Ramos (cell line): Measurements from ENCODE around the gene TTC33.
"Not testable (repeated sequence)": the region's sequence is repeated elsewhere in the genome, so short reads cannot be mapped to it uniquely, and the experiment has no call there.

Experiments used
- in situ Hi-C: fragments of 300-500 bp; cut with MboI; formaldehyde crosslinking; loops from one replicate; pipeline ENCODE4 v1.14.3; 2022; ENCODE audit warnings: low sequenced_read_pairs; ENCODE audit not compliant: unreplicated experiment

The TTC33 gene

DNA sequence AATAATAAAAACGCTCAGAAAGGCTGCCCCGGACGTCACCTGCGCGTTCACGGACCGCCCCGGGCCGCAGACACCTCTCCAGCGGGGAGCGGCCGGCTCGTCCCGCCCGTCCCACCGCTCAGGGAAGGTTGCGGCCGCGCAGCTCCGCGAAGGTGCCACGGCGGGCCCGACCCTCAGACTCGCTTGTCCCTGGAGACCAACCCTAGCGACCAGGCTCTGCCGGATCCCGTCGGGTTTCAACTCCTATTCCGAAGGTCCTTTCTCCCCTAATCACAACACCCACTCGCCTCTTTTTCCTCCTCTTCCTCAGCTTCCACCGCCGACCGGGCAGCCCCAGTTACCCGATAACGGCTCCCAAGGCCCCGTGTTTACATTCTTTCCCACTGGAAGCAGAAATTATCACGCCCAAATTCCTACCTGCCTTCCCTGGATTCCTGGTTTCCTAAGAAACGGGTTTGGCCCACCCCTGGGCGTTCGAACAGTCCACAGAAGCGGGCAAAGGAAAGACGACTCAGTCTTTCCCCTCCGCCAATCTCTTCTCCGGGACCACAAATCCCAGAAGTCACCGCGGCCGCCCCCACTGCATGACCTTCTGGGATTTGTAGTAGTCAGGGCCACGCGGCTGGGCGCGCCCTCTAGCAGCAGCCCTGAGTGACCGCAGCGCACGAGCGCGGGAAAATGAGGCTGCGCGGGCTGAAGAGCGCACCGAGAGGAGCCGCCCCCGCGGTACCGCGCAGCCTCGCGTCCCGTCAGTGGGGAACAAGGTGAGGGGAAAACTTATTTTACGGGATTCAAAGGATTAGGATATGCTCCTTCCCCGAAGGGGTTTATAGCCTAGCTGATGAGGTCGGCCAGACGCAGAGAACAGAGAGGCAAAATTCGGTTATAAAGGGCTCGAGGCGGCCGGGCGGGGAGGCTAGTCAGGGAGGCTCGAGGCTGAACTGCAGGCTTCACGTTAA, at the start of gene TTC33:
Gene TTC33, minus strand, starts transcription at position 555 of the 959 bp plus-strand sequence. CDS start 8,943 bp downstream, outside the sequence.
- in situ Hi-C loops, result loop anchor here (5.0 kb wide), 1 partner anchor 37 kb away; no protein-coding TSS in a partner anchor

- in situ Hi-C loops, result no loop called here
Measured at GRCh38 chr5:40801771-40802562, 46.2 kb upstream of the TTC33 start.

DNA sequence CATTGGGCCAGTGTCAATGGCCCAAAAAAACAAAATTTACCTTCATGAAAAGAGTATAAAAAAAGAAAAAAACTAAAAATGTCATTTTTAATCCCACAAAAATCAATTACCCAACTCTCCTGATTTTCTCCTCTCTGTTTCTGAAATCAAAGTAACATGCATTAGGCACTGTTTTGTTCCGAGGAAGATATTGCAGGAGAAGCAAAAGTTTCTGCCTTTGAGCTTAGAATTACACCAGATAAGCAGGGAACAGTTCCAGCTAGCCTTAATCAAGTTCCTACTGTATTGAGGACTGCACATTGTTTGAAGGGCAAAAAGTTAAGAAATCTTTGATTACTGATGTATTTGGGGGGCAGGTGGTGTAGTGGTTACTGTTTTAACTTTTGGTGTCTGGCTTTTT, 43.5 kb upstream of the TTC33 start:
- in situ Hi-C loops, result no loop called here

GRCh38 chr5:40798801-40799210, 43.0 kb upstream of the TTC33 start:
- in situ Hi-C loops, result no loop called here

DNA sequence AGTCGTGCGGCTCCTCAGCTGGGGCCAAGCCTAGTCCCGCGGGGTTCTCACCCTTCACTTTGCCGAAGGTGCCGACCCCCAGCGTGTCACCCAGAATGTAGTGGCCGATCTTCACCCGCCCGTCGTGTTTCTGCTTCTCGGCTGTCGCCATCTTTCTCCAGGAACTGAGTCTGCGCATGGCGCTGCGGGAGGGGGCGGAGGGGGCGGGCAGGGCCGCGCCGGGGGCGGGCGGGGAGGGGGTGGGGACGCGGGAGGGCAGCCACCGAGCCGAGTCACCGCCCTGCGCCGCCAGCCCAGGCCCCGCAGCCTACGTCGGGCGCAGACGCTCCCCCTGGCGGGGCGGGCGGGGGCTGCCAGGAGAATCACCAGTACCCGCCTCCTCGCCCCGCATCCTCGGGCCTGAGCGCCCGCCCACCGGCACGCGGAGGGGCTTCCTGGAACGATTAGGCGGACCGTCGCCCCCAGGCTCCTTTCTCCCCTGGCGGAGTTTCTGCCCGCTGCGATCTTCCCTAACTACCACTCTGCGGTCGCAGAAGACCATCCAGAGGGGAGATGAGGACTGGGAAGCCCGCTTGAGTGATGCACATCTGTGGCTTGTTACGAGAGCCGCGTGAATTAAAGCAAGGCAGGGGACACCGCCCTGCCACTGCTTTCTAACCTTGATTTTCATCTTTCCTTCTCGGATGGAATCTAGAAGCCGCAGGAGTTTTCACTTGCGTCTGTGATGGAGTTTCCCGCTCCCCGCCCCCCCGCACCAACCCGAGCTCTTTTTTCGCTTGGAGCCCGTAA, 42.4 kb upstream of the TTC33 start, which contains the start of gene PRKAA1:
Gene PRKAA1, minus strand, starts transcription at position 363 of the 789 bp plus-strand sequence. Its CDS starts 185 bp downstream, at position 178.
- in situ Hi-C loops, result no loop called here

DNA sequence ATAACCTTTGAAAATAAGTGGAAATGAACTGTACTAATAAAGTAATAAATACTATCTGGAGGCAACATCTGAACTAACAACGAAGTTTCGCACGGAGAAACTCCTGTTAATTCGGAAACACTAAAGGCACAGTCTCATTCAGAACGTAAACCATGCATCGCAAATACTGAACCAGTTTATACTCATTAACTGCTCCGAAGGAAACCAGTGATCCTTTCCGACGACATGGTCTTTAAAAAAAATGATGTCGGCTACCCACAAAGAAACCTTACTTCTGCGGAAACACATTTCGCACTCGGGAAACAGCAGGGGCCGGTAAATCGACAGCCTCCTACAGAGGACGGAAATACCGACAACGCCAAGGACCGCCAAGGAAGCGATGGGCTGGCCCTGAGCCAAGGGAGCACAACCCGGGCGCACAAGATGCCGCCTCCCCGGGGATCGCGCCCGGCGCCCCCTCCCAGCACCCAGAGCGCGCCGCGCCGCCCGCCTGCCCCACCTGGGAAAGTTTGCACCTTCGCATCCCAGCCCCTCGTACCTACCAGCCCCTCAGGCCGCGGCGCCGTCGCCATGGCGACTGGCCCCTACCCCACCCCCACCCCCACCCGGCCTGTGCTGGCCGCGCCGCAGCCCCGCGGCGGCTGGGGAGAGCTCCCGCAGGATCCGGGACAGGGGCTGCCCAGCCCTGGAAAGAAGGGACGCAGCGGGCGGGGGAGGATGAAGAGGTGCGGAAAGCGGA, 41.7 kb upstream of the TTC33 start:
- in situ Hi-C loops, result no loop called here

DNA sequence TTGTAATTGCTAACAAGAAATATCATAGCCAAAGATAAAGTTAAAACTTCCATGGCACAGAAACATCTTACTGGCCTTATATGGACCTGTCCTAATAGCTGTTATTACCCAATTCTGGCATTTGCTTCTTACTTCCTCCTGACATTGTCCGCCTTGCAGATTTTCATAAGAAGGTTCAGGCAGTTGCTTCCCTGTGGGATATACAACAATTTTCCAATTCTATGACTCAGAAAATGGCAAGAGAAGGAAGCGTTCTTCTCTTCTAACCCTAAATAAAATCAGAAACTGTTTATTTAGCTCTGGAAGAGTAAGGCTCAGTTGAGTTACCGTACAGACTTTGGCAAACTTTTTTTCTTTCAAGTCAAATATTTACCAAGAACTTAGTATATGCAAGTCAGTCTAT, 40.7 kb upstream of the TTC33 start:
- in situ Hi-C loops, result no loop called here

GRCh38 chr5:40794877-40795276, 39.1 kb upstream of the TTC33 start:
- in situ Hi-C loops, result loop anchor here (5.0 kb wide), 1 partner anchor 38 kb away; the partner anchor contains the start of gene TTC33

DNA sequence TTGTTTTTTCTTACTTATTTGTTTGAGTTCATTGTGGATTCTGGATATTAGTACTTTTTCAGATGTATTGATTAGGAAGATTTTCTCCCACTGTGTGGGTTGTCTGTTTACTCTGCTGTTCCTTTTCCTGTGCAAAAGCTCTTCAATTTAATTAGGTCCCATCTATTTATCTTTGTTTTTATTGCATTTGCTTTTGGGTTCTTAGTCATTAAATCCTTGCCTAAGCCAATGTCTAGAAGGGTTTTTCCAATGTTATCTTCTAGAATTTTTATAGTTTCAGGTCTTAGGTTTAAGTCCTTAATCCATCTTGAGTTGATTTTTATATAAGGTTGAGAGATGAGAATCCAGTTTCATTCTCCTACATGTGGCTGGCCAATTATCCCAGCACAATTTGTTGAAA, 38.6 kb upstream of the TTC33 start:
- in situ Hi-C loops, result loop anchor here (5.0 kb wide), 1 partner anchor 37 kb away; the partner anchor contains the start of gene TTC33

DNA sequence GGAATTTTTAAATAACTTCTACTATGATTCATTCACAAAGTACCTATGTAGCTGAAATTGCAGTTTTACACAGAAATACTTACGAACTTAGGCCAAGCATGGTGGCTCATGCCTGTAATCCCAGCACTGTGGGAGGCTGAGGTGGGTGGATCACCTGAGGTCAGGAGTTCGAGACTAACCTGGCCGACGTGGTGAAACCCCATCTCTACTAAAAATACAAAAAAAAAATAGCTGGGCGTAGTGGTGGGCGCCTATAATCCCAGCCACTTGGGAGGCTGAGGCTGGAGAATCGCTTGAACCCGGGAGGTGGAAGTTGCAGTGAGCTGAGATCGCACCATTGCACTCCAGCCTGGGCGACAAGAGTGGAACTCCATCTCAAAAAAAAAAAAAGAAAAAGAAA, 36.9 kb upstream of the TTC33 start:
- in situ Hi-C loops, result loop anchor here (5.0 kb wide), 1 partner anchor 35 kb away; the partner anchor contains the start of gene TTC33

DNA sequence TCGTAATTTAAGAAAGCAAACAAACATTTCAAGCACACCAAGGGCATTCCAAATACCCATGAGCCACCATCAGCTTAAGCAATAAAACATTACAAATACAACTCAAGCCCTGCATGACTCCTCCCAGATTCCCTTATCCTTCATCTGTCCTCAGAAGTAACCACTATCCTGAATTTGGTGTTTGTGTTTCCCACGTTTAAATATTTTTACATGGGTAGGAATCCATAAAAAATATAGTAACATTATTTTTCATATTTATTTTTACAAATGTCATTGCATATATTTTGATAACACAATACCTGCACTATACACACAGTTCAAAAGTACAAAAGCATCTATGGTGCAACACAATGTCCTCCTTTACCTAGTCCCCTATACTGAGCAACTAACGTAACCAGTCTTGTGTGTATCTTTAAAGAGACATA, 36.0 kb upstream of the TTC33 start:
- in situ Hi-C loops, result loop anchor here (5.0 kb wide), 1 partner anchor 34 kb away; the partner anchor contains the start of gene TTC33

DNA sequence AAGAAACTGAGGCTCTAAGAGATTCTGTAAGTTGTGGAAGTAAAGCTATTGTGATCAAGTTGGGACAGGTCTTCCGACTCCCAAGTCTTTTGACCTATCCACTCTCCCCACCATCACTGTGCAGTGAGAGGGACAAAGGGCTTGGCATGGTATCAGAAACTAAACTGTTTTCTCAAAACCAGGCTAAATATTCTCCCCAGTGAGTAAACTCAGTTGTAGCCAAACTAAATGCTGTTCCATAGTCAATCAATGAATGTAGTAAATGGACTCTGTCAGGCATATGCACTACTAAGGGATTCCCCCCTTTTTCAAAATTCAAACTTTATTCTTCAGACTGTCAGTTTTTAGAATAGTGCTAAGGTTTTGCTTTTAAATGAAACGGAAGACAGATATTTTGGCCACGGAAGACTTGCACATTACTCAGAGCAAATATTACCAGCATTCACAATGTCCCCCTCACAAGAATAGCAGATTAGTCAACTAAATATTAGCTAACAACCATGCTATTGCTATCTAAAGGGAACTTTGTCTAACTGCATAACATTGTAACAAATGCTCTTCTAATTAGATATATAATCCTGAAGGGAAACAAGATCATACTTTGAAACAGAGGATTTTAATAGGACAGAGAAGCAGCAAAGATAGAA, 35.3 kb upstream of the TTC33 start:
- in situ Hi-C loops, result loop anchor here (5.0 kb wide), 1 partner anchor 34 kb away; the partner anchor contains the start of gene TTC33

DNA sequence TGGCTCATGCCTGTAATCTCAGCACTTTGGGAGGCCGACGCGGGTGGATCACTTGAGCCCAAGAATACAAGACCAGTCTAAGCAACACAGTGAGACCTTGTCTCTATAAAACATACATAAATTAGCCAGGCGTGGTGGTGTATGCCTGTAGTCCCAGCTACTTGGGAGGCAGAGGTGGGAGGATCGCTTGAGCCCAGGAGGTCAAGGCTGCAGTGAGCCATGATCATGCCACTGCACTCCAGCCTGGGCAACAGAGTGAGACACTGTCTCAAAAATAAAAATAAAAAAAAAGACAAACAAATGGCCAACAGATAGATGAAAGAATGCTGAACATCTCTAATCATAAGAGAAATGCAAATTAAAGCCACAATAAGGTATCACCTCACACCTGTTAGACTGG, 33.2 kb upstream of the TTC33 start:
- in situ Hi-C loops, result not testable (repeated sequence)

DNA sequence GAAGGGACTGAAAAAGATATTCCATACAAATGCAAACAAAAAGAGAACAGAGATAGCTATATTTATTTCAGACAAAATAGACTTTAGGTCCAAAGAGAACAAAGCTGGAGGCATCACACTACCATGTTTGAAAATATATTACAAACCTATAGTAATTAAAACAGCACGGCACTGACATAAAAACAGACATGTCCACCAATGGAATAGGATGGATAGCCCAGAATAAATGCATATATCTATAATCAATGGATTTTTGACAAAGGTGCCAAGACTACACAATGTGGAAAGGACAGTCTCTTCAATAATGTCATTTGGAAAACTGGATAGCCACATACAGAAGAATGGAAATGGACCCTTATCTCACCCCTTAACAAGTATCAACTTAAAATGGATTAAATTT, 32.2 kb upstream of the TTC33 start:
- in situ Hi-C loops, result no loop called here

- in situ Hi-C loops, result not testable (repeated sequence)
Measured at GRCh38 chr5:40786664-40787063, 30.9 kb upstream of the TTC33 start.

DNA sequence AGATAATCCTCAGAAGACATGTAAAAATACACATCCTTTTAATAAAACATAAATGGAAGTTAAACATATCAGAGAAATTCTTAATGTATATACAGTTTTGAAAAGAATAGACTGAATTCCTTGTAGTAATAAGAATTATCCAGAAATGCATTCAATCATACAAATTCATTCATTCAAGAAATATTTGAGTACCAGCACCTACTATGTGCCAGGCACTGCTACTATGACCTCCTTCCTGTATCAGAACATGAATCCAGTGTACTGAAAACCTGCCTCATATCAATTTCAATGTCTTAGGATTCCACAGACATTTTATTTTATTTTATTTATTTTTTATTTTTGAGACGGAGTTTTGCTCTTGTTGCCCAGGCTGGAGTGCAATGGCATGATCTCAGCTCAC, 29.2 kb upstream of the TTC33 start:
- in situ Hi-C loops, result no loop called here

DNA sequence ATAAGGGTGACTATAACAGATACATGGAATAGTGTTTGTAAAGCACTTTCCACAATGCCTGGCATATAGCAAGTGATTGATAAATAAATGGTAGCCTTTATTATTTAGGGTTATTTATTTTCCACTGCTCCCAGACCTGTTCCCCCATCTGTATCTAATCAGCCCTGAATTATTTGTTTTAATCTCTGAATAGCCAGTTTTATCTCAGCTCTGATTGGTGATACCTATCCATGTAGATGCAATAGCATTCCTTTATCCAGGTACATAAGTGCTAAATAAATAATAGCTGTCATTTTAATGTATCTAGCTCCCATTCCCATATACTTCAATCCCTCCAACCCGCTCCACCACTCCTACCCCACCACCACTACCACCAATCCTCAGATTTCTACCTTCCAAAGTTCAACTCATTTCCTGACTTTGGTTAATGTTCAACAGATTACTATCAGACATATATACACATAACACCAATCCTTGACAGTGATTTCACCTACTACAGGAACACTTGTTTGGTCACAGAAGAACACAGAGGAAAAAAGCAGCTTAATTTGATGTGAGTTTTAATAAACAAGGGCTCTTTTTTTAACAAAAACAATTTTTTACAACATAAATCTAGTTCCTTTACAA, 28.4 kb upstream of the TTC33 start:
- in situ Hi-C loops, result no loop called here

DNA sequence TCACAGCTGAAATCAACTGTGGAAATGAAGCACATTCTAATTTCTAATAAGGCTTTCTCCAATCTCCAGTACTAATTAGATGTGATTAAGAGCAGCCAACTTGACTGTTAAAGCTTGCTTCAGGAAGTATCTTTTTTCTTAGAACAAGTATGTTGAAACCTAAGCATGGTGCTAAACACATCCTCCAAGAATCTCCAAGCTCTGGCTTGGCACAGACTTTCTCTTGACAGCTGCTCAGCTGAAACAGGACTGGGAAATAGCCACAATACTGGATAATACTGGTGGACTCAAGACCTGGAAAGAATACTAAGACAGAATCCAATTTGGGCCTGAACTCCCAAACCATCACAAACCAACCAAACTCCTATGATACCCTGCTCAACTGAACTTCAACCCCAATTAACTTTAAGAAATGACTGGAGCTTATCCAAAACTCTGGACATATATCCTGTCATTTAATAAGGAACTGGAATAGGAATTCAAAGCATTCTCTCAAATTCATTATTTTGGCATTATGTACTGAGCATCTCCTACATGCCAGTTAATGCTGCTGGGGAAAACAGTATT, 26.2 kb upstream of the TTC33 start:
- in situ Hi-C loops, result no loop called here
